HEK293 (cell line): ENCODE measurements around the gene KRTAP7-1.

Source experiments
- CTCF ChIP-seq: fragments of 450-650 bp; formaldehyde crosslinking; IDR thresholded peaks from 2 replicates; pipeline ENCODE4 v1.5.1; 2016; ENCODE audit warnings: missing biosample characterization, missing genetic modification characterization
- HIC1 ChIP-seq: fragments of 450-650 bp; formaldehyde crosslinking; IDR thresholded peaks from 2 replicates; pipeline ENCODE4 v1.5.1; 2016; ENCODE audit warnings: missing biosample characterization, missing genetic modification characterization
- KLF17 ChIP-seq: fragments of 450-650 bp; formaldehyde crosslinking; IDR thresholded peaks from 2 replicates; pipeline ENCODE4 v1.5.1; 2016; ENCODE audit warnings: missing biosample characterization, missing genetic modification characterization
- ZBTB21 ChIP-seq: fragments of 450-650 bp; formaldehyde crosslinking; IDR thresholded peaks from 2 replicates; pipeline ENCODE4 v1.5.1; 2017; ENCODE audit warnings: missing biosample characterization, missing genetic modification characterization
- ZBTB7A ChIP-seq: fragments of 450-650 bp; formaldehyde crosslinking; IDR thresholded peaks from 2 replicates; pipeline ENCODE4 v1.5.1; 2016; ENCODE audit warnings: low read depth, missing biosample characterization, missing genetic modification characterization
- ZNF211 ChIP-seq: fragments of 450-650 bp; formaldehyde crosslinking; IDR thresholded peaks from 2 replicates; pipeline ENCODE4 v1.5.1; 2016; ENCODE audit warnings: low read depth, missing biosample characterization, missing genetic modification characterization
- ZNF274 ChIP-seq, 2 experiments: fragments of 200-500 bp in 1 of 2; fragments of 450-650 bp in 1 of 2; sonication (Bioruptor generic) in 1 of 2; formaldehyde crosslinking in 1 of 2; IDR thresholded peaks; 2 replicates each; pipeline versions ENCODE4 v1.5.1 to v1.6.1; 2014 to 2016; ENCODE audit warnings: borderline replicate concordance in 1 of 2, inconsistent platforms in 1 of 2, low read length in 1 of 2, missing biosample characterization in 1 of 2, missing genetic modification characterization in 1 of 2
- ZNF473 ChIP-seq: fragments of 450-650 bp; formaldehyde crosslinking; IDR thresholded peaks from 2 replicates; pipeline ENCODE4 v1.5.1; 2017; ENCODE audit warnings: missing biosample characterization, missing genetic modification characterization
- ZNF501 ChIP-seq: fragments of 450-650 bp; formaldehyde crosslinking; IDR thresholded peaks from 2 replicates; pipeline ENCODE4 v1.5.1; 2016; ENCODE audit warnings: missing biosample characterization, missing genetic modification characterization
- ZNF544 ChIP-seq: fragments of 450-650 bp; formaldehyde crosslinking; IDR thresholded peaks from 2 replicates; pipeline ENCODE4 v1.5.0; 2017; ENCODE audit warnings: missing biosample characterization, missing genetic modification characterization

GRCh38 chr21:30831194-30831765, 1.7 kb upstream of the KRTAP7-1 start:
- TF ChIP-seq ZBTB7A = no peak
- no peak for TF ChIP-seq ZNF211
- TF ChIP-seq CTCF (tag by site-specific recombination) = no peak
- no peak for TF ChIP-seq ZNF544 (tag by site-specific recombination)
- TF ChIP-seq KLF17 (tag by site-specific recombination) = no peak
- no peak for TF ChIP-seq HIC1 (tag by site-specific recombination)
- TF ChIP-seq ZNF274 (IDR thresholded peaks at IDR 0.05; ENCODE audit: low read length) = no peak
- no peak for TF ChIP-seq ZNF274 (tag by site-specific recombination; IDR thresholded peaks at IDR 0.05; ENCODE audit: borderline replicate concordance)
- TF ChIP-seq ZBTB21 (tag by site-specific recombination) = no peak
- TF ChIP-seq ZNF501 (tag by site-specific recombination) = no peak
- TF ChIP-seq ZNF473 (tag by site-specific recombination) = no peak
